Left ventricle myocardium inferior (tissue), 1 donor: ENCODE results near the gene AR. TPM values are rescaled to one million over a fixed set of nuclear protein-coding genes. Genes with fewer than 3 reads are reported as not detected.

ENCODE experiments used
- DNase-seq: peaks from one replicate; pipeline ENCODE4 v3.0.0-alpha.2; 2020
- H3K27ac ChIP-seq: fragments of 200-600 bp; replicated peaks from 2 replicates; pipeline ENCODE4 v1.8.0; 2021
- H3K27me3 ChIP-seq: fragments of 200-600 bp; 2 replicates; pipeline ENCODE4 v1.8.0; 2021; ENCODE audit warnings: low read depth
- H3K36me3 ChIP-seq: fragments of 200-600 bp; 2 replicates; pipeline ENCODE4 v1.8.0; 2021
- H3K4me1 ChIP-seq: fragments of 200-600 bp; 2 replicates; pipeline ENCODE4 v1.8.0; 2021
- H3K4me3 ChIP-seq: fragments of 200-600 bp; 2 replicates; pipeline ENCODE4 v1.8.0; 2021; ENCODE audit warnings: mild to moderate bottlenecking, moderate library complexity
- H3K9me3 ChIP-seq: fragments of 200-600 bp; replicated peaks from 2 replicates; pipeline ENCODE4 v1.8.0; 2021
- CTCF ChIP-seq: fragments of 200-600 bp; IDR thresholded peaks from 2 replicates; pipeline ENCODE4 v1.8.0; 2021; ENCODE audit warnings: antibody characterized with exemption, mild to moderate bottlenecking, borderline replicate concordance
- intact Hi-C: fragments of 100-400 bp; cut with micrococcal nuclease; formaldehyde crosslinking; loops from one replicate; pipeline ENCODE4 v1.11.0; 2022
- total RNA-seq: library from RNA; stranded (reverse); fragmentation: NEBNext Ultra II Directional; extraction: Animal tissue kit (Norgen Biotek cat#: 25700); gene quantifications from one replicate; pipeline ENCODE4 v1.2.1, GENCODE V29; 2021
- donor health status: DM: no; HTN: yes; CAD: no; lungs with severe emphysema.

Gene AR
- total RNA-seq, 1 donor from 2014 or later, result 18.4 TPM

GRCh38 chrX:67587946-67588624 is 44.3 kb downstream of the AR start:
- intact Hi-C loops, result no loop called here
- no peaks in the 10 kb centered on the region for H3K27me3 ChIP-seq
- no peaks in the 10 kb centered on the region for H3K36me3 ChIP-seq
- H3K9me3 ChIP-seq, result no peaks in the 10 kb centered on the region
- peak overlapping the region; percentile 44 for H3K27ac ChIP-seq
- H3K4me3 ChIP-seq, result no peak overlapping the region
- no peak for DNase-seq
- no peak for TF ChIP-seq CTCF
- H3K4me1 ChIP-seq, result peaks cover 7% of the 10 kb centered on the region

GRCh38 chrX:67596839-67597790 is 53.3 kb downstream of the AR start:
- H3K4me1 ChIP-seq, result peaks cover 4% of the 10 kb centered on the region
- H3K27ac ChIP-seq, result no peak overlapping the region
- H3K4me3 ChIP-seq, result no peak overlapping the region
- H3K27me3 ChIP-seq, result no peaks in the 10 kb centered on the region
- no peak for TF ChIP-seq CTCF
- H3K36me3 ChIP-seq, result no peaks in the 10 kb centered on the region
- intact Hi-C loops, result no loop called here
- no peaks in the 10 kb centered on the region for H3K9me3 ChIP-seq
- DNase-seq, result no peak

- no peak for DNase-seq
These were observed 55.7 kb downstream of the AR start for GRCh38 chrX:67599532-67599931.

GRCh38 chrX:67601771-67602170 is 58.0 kb downstream of the AR start:
- no peak for TF ChIP-seq CTCF
- DNase-seq, result no peak
- no peak overlapping the region for H3K27ac ChIP-seq
- no peaks in the 10 kb centered on the region for H3K36me3 ChIP-seq
- no peaks in the 10 kb centered on the region for H3K9me3 ChIP-seq
- H3K27me3 ChIP-seq, result no peaks in the 10 kb centered on the region
- intact Hi-C loops, result no loop called here
- peaks cover 15% of the 10 kb centered on the region for H3K4me1 ChIP-seq
- no peak overlapping the region for H3K4me3 ChIP-seq

More at GRCh38 chrX:67599532-67599931, 55.7 kb downstream of the AR start:
- no peaks in the 10 kb centered on the region for H3K36me3 ChIP-seq
- no peak overlapping the region for H3K4me3 ChIP-seq
- H3K27ac ChIP-seq, result no peak overlapping the region
- no peaks in the 10 kb centered on the region for H3K27me3 ChIP-seq
- no peaks in the 10 kb centered on the region for H3K9me3 ChIP-seq
- no peak for TF ChIP-seq CTCF
- peaks cover 8% of the 10 kb centered on the region for H3K4me1 ChIP-seq
- intact Hi-C loops, result no loop called here

GRCh38 chrX:67604979-67605703 is 61.3 kb downstream of the AR start:
- H3K9me3 ChIP-seq, result no peaks in the 10 kb centered on the region
- no peaks in the 10 kb centered on the region for H3K27me3 ChIP-seq
- H3K36me3 ChIP-seq, result no peaks in the 10 kb centered on the region
- intact Hi-C loops, result no loop called here
- peaks cover 15% of the 10 kb centered on the region for H3K4me1 ChIP-seq
- no peak for DNase-seq
- H3K27ac ChIP-seq, result no peak overlapping the region
- TF ChIP-seq CTCF, result peak; percentile 21
- H3K4me3 ChIP-seq, result no peak overlapping the region
